Caco-2 (cell line): ENCODE data around the gene PALM. TPM values are rescaled to one million over a fixed set of nuclear protein-coding genes. Genes with fewer than 3 reads are reported as not detected.

Source experiments
- BruUV-seq: library from RNA; stranded (reverse); fragments of 400-500 nt; replicated peaks from 2 replicates; lab custom pipeline; 2021; lab: Mats Ljungman, UMichigan
- CTCF ChIA-PET: fragments of 300-600 bp; sonication (Branson Sonifier 250); formaldehyde crosslinking; loops from one replicate; lab custom pipeline; 2022; ENCODE audit warnings: antibody characterized with exemption; lab: Charles Lee
- POLR2A ChIA-PET: fragments of 300-600 bp; sonication (Branson Sonifier 250); formaldehyde crosslinking; loops from one replicate; lab custom pipeline; 2022; ENCODE audit warnings: antibody characterized with exemption; lab: Charles Lee
- DNase-seq, 2 experiments: peaks; one replicate each; pipeline versions ENCODE4 v3.0.0 to v3.0.0-alpha.2; 2020 to 2022
- H3K27me3 ChIP-seq: replicated peaks from 2 replicates; pipeline ENCODE4 v1.6.0; 2011; ENCODE audit warnings: low read length; ENCODE audit not compliant: control insufficient read depth, insufficient read depth
- H3K36me3 ChIP-seq: 2 replicates; pipeline ENCODE4 v1.5.1; 2011; ENCODE audit warnings: low read length; ENCODE audit not compliant: control insufficient read depth, insufficient read depth
- H3K4me1 ChIP-seq: fragments of 250-450 bp; sonication (Bioruptor Pico); 2 replicates; pipeline ENCODE4 v1.5.1; 2020; ENCODE audit warnings: mild to moderate bottlenecking
- H3K4me3 ChIP-seq: 2 replicates; pipeline ENCODE4 v1.5.1; 2011; ENCODE audit warnings: low read depth, mild to moderate bottlenecking, control low read depth, low read length
- H3K9me3 ChIP-seq: fragments of 250-450 bp; sonication (Bioruptor Pico); 2 replicates; pipeline ENCODE4 v1.5.1; 2020; ENCODE audit warnings: mild to moderate bottlenecking, moderate library complexity
- H3K27ac Mint-ChIP-seq: one replicate; pipeline ENCODE4 v1.8.0; 2022; ENCODE audit warnings: mixed read lengths; ENCODE audit not compliant: unreplicated experiment
- H3K27me3 Mint-ChIP-seq: one replicate; pipeline ENCODE4 v1.8.0; 2022; ENCODE audit warnings: mixed read lengths; ENCODE audit not compliant: insufficient read depth, unreplicated experiment
- H3K36me3 Mint-ChIP-seq: one replicate; pipeline ENCODE4 v1.8.0; 2022; ENCODE audit warnings: mild to moderate bottlenecking, mixed read lengths; ENCODE audit not compliant: insufficient read depth, unreplicated experiment
- H3K4me1 Mint-ChIP-seq: one replicate; pipeline ENCODE4 v1.8.0; 2022; ENCODE audit warnings: low read depth, mixed read lengths; ENCODE audit not compliant: unreplicated experiment
- H3K4me3 Mint-ChIP-seq: one replicate; pipeline ENCODE4 v1.8.0; 2022; ENCODE audit warnings: mild to moderate bottlenecking, moderate library complexity, mixed read lengths; ENCODE audit not compliant: unreplicated experiment
- H3K9me3 Mint-ChIP-seq: one replicate; pipeline ENCODE4 v1.8.0; 2022; ENCODE audit warnings: mixed read lengths; ENCODE audit not compliant: unreplicated experiment
- CTCF ChIP-seq, 2 experiments: fragments of 200-600 bp in 1 of 2; IDR thresholded peaks; 1 replicate in 1 of 2; 2 replicates in 1 of 2; pipeline versions ENCODE4 v1.5.1 to v1.8.0; 2011 to 2022; ENCODE audit warnings: antibody characterized with exemption in 1 of 2, control low read depth in 1 of 2, inconsistent platforms in 1 of 2, low read depth in 1 of 2, low read length in 1 of 2, mild to moderate bottlenecking in 1 of 2, moderate library complexity in 1 of 2; ENCODE audit not compliant: insufficient read depth in 1 of 2, severe bottlenecking in 1 of 2, unreplicated experiment in 1 of 2
- intact Hi-C: fragments of 100-400 bp; cut with micrococcal nuclease; formaldehyde crosslinking; loops from one replicate; pipeline ENCODE4 v1.10.0; 2022; ENCODE audit not compliant: unreplicated experiment
- total RNA-seq: library from RNA; stranded (reverse); gene quantifications from 2 replicates; pipeline ENCODE4 v1.2.3, GENCODE V29; 2022

The PALM gene
- total RNA-seq, 1 experiment from 2014 or later: 16.1 TPM

GRCh38 chr19:751501-752341, 43.0 kb downstream of the PALM start:
- peaks cover 28% of the 10 kb centered on the region for H3K4me1 ChIP-seq
- Mint-ChIP-seq H3K9me3 (no peaks in the 10 kb centered on the region), H3K4me3 (peak overlapping the region; percentile 77), H3K36me3 (peaks cover 49% of the 10 kb centered on the region), H3K4me1 (no peaks in the 10 kb centered on the region), H3K27ac (peak overlapping the region; percentile 97), H3K27me3 (no peaks in the 10 kb centered on the region)
- POLR2A ChIA-PET: interaction anchor here (0.5 to 1.5 kb wide), 14 partner anchors 13 to 314 kb away, joined by 3 to 12 read pairs (median 4); partner anchors contain the start of genes PTBP1, RNF126 and WDR18
- BruUV-seq: TSS peak; percentile 93
- CTCF ChIA-PET: interaction anchor here (0.5 to 1.2 kb wide), 2 partner anchors 10 to 166 kb away, joined by 3 read pairs; no protein-coding TSS in a partner anchor
- DNase-seq: peak; percentile 83 to 93
- no peaks in the 10 kb centered on the region for H3K27me3 ChIP-seq
- H3K4me3 ChIP-seq: peak overlapping the region; percentile 52
- intact Hi-C loops: loop anchor here (1.0 to 5.0 kb wide), 3 partner anchors 13 to 89 kb away; partner anchors contain the start of gene RNF126
- no peak for TF ChIP-seq CTCF (IDR thresholded peaks at IDR 0.05; ENCODE audit: insufficient read depth in 1 of 2, low read depth in 1 of 2, low read length in 1 of 2, severe bottlenecking in 1 of 2, unreplicated experiment in 1 of 2)
- H3K36me3 ChIP-seq: peaks cover 10% of the 10 kb centered on the region
- H3K9me3 ChIP-seq: peaks cover 14% of the 10 kb centered on the region

DNA sequence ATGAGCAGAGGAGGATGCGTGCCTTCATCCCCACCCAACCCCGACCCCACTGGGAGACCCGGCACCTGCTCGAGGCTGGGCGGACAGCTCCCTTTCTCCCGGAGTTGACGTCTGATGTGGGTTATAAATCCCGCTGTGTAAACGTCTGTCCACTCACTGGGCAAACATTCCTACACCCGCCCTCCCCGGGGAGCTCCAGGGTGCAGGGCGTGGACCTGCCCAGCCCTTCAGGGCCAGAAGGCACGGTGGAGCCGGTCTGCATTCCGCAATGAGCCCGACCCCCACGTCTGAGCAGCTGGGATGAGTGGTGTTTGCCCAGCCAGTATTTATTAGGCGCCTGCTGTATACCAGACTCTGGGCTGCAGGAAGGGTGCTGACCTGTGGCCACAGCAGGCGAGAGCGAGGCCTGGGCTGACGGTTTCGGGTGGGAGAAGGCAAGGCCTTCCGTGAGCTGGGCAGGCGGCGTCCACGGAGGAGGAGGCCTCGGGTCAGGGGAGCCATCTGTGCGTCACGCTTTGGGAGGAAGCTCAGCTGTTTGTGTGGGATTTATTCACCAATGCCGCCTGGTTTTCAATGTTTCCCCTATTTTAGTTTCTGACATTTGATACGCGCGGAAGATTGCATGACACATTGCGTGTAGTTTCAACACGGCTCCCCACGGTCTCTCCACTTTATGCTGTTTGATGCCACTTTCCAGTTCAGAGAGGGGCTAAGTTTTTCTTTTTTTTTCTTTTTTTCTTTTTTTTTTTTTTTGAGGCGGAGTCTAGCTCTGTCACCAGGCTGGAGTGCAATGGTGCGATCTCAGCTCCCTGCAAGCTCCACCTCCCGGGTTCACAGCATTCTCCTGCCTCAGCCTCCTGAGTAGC, 44.1 kb downstream of the PALM start:
- peaks cover 28% of the 10 kb centered on the region for H3K4me1 ChIP-seq
- Mint-ChIP-seq H3K36me3 (peaks cover 61% of the 10 kb centered on the region), H3K9me3 (no peaks in the 10 kb centered on the region), H3K27me3 (no peaks in the 10 kb centered on the region), H3K4me3 (peak overlapping the region; percentile 77), H3K4me1 (no peaks in the 10 kb centered on the region), H3K27ac (peak overlapping the region; percentile 97)
- H3K4me3 ChIP-seq: peak overlapping the region; percentile 14; the same call in 1 of the 2 replicates
- ChIA-PET POLR2A (interaction anchor here (0.5 to 1.6 kb wide), 24 partner anchors 10 to 1127 kb away, joined by 3 to 8 read pairs (median 4); partner anchors contain the start of genes FSTL3, RNF126 and WDR18), CTCF (interaction anchor here (0.8 to 1.4 kb wide), 4 partner anchors 11 to 72 kb away, joined by 3 to 11 read pairs (median 6); no protein-coding TSS in a partner anchor)
- no peak for TF ChIP-seq CTCF (IDR thresholded peaks at IDR 0.05; ENCODE audit: insufficient read depth in 1 of 2, low read depth in 1 of 2, low read length in 1 of 2, severe bottlenecking in 1 of 2, unreplicated experiment in 1 of 2)
- no peaks in the 10 kb centered on the region for H3K27me3 ChIP-seq
- no TSS peak for BruUV-seq
- H3K9me3 ChIP-seq: peaks cover 5% of the 10 kb centered on the region
- H3K36me3 ChIP-seq: peaks cover 10% of the 10 kb centered on the region
- peak; percentile 96 to 99 for DNase-seq
- intact Hi-C loops: loop anchor here (1.0 to 5.0 kb wide), 3 partner anchors 14 to 91 kb away; partner anchors contain the start of gene RNF126
